ENCODE results near the gene ITGB1.

The ITGB1 gene

GRCh38 chr10:32887481-32887880, 70.5 kb downstream of the ITGB1 start:
- H3K4me3 ChIP-seq (ENCODE audit: low read depth, low read length): no peak overlapping the region
- no peak for TF ChIP-seq CTCF (IDR thresholded peaks at IDR 0.05; ENCODE audit: insufficient read depth, low read depth, low read length, missing control alignments)
- DNase-seq (ENCODE audit: low read depth): no peak

GRCh38 chr10:32882076-32882475, 76.0 kb downstream of the ITGB1 start:
- no peak overlapping the region for H3K4me3 ChIP-seq (ENCODE audit: low read depth, low read length)
- no peak for TF ChIP-seq CTCF (IDR thresholded peaks at IDR 0.05; ENCODE audit: insufficient read depth, low read depth, low read length, missing control alignments)
- DNase-seq (ENCODE audit: low read depth): no peak

- H3K4me3 ChIP-seq (ENCODE audit: low read depth, low read length): no peak overlapping the region
- no peak for DNase-seq (ENCODE audit: low read depth)
- no peak for TF ChIP-seq CTCF (IDR thresholded peaks at IDR 0.05; ENCODE audit: insufficient read depth, low read depth, low read length, missing control alignments)
Measured at GRCh38 chr10:32878646-32879045, 79.4 kb downstream of the ITGB1 start.

GRCh38 chr10:32877915-32878314, 80.1 kb downstream of the ITGB1 start:
- no peak for TF ChIP-seq CTCF (IDR thresholded peaks at IDR 0.05; ENCODE audit: insufficient read depth, low read depth, low read length, missing control alignments)
- no peak for DNase-seq (ENCODE audit: low read depth)

GRCh38 chr10:32865170-32865569, 92.9 kb downstream of the ITGB1 start:
- no peak for DNase-seq (ENCODE audit: low read depth)
- no peak overlapping the region for H3K4me3 ChIP-seq (ENCODE audit: low read depth, low read length)
- TF ChIP-seq CTCF (IDR thresholded peaks at IDR 0.05; ENCODE audit: insufficient read depth, low read depth, low read length, missing control alignments): no peak

More at GRCh38 chr10:32877915-32878314, 80.1 kb downstream of the ITGB1 start:
- no peak overlapping the region for H3K4me3 ChIP-seq (ENCODE audit: low read depth, low read length)

GRCh38 chr10:32854435-32854834, 103.6 kb downstream of the ITGB1 start:
- no peak for TF ChIP-seq CTCF (IDR thresholded peaks at IDR 0.05; ENCODE audit: insufficient read depth, low read depth, low read length, missing control alignments)
- no peak overlapping the region for H3K4me3 ChIP-seq (ENCODE audit: low read depth, low read length)
- DNase-seq (ENCODE audit: low read depth): no peak

GRCh38 chr10:32851301-32851700, 106.7 kb downstream of the ITGB1 start:
- no peak overlapping the region for H3K4me3 ChIP-seq (ENCODE audit: low read depth, low read length)
- no peak for TF ChIP-seq CTCF (IDR thresholded peaks at IDR 0.05; ENCODE audit: insufficient read depth, low read depth, low read length, missing control alignments)
- DNase-seq (ENCODE audit: low read depth): no peak

All from GM12865 (cell line).